AG04450 (cell line): ENCODE measurements around the gene GLT1D1. TPM values are rescaled to one million over a fixed set of nuclear protein-coding genes. Genes with fewer than 3 reads are reported as not detected.

Experiments
- CTCF ChIA-PET: fragments of 300-600, 350-600 bp; formaldehyde crosslinking; extraction: SDS; loops from one replicate; lab custom pipeline; 2022; ENCODE audit warnings: antibody characterized with exemption, inconsistent platforms; lab: Charles Lee
- POLR2A ChIA-PET: fragments of 350-600 bp; formaldehyde crosslinking; extraction: SDS; loops from one replicate; lab custom pipeline; 2021; ENCODE audit warnings: antibody characterized with exemption, inconsistent platforms; lab: Yijun Ruan, JAX
- DNase-seq: peaks from one replicate; pipeline ENCODE4 v3.0.0-alpha.2; 2011; ENCODE audit warnings: low read depth, low spot score
- H3K27ac ChIP-seq: one replicate; pipeline ENCODE4 v1.5.1; 2012; ENCODE audit warnings: low read depth, low read length, control low read depth
- H3K27me3 ChIP-seq: one replicate; pipeline ENCODE4 v1.6.0; 2012; ENCODE audit warnings: low read length; ENCODE audit not compliant: control insufficient read depth, insufficient read depth
- H3K4me3 ChIP-seq: 2 replicates; pipeline ENCODE4 v1.5.1; 2011; ENCODE audit warnings: mild to moderate bottlenecking, low read depth, low read length, control low read depth
- H3K9me3 ChIP-seq: 2 replicates; pipeline ENCODE4 v1.5.1; 2012; ENCODE audit warnings: low read length; ENCODE audit not compliant: control insufficient read depth, insufficient read depth
- CTCF ChIP-seq: IDR thresholded peaks from 2 replicates; pipeline ENCODE4 v1.5.1; 2011; ENCODE audit warnings: low read depth, low read length, control low read depth, inconsistent platforms
- polyA plus RNA-seq: library from polyadenylated mRNA; depleted of rRNA; stranded (reverse); fragments of >200 nt; gene quantifications from 2 replicates; pipeline ENCODE4 v1.2.3, GENCODE V29; 2011

GLT1D1 gene
- polyA plus RNA-seq, 1 experiment = not detected

- DNase-seq = no peak
- Histone ChIP-seq H3K27ac (no peak overlapping the region), H3K27me3 (no peaks in the 10 kb centered on the region), H3K9me3 (peaks cover 47% of the 10 kb centered on the region), H3K4me3 (no peak overlapping the region)
- TF ChIP-seq CTCF = no peak
- ChIA-PET POLR2A (no interaction called here), CTCF (no interaction called here)
Observed at GRCh38 chr12:128872303-128872702, 19.0 kb downstream of the GLT1D1 start.

- H3K27ac ChIP-seq = no peak overlapping the region
- no peak overlapping the region for H3K4me3 ChIP-seq
- H3K9me3 ChIP-seq = peaks cover 31% of the 10 kb centered on the region
- CTCF ChIA-PET = interaction anchor here (0.5 kb wide), 1 partner anchor 1061 kb away, joined by 3 read pairs; no protein-coding TSS in a partner anchor
- DNase-seq = no peak
- POLR2A ChIA-PET = no interaction called here
- TF ChIP-seq CTCF = no peak
- no peaks in the 10 kb centered on the region for H3K27me3 ChIP-seq
Observed at GRCh38 chr12:128876559-128876958, 23.3 kb downstream of the GLT1D1 start.

- H3K9me3 ChIP-seq = peaks cover 32% of the 10 kb centered on the region
- no peak for TF ChIP-seq CTCF
- CTCF ChIA-PET = no interaction called here
- no peaks in the 10 kb centered on the region for H3K27me3 ChIP-seq
- POLR2A ChIA-PET = no interaction called here
- no peak for DNase-seq
- H3K27ac ChIP-seq = no peak overlapping the region
- H3K4me3 ChIP-seq = no peak overlapping the region
Observed at GRCh38 chr12:128879898-128880764, 26.9 kb downstream of the GLT1D1 start.

- ChIA-PET POLR2A (no interaction called here), CTCF (no interaction called here)
- no peak overlapping the region for H3K27ac ChIP-seq
- DNase-seq = no peak
- H3K4me3 ChIP-seq = no peak overlapping the region
- peaks cover 32% of the 10 kb centered on the region for H3K9me3 ChIP-seq
- TF ChIP-seq CTCF = no peak
- no peaks in the 10 kb centered on the region for H3K27me3 ChIP-seq
Observed at GRCh38 chr12:128891856-128892255, 38.6 kb downstream of the GLT1D1 start.

GRCh38 chr12:128903236-128903635 lies 50.0 kb downstream of the GLT1D1 start:
- CTCF ChIA-PET = interaction anchor here (0.9 kb wide), 1 partner anchor 53 kb away, joined by 6 read pairs; no protein-coding TSS in a partner anchor
- Histone ChIP-seq H3K27me3 (no peaks in the 10 kb centered on the region), H3K4me3 (no peak overlapping the region), H3K27ac (no peak overlapping the region), H3K9me3 (peaks cover 38% of the 10 kb centered on the region)
- DNase-seq = no peak
- no peak for TF ChIP-seq CTCF
- POLR2A ChIA-PET = no interaction called here
